ENCODE results near the gene MOB2.

- TF ChIP-seq CTCF (IDR thresholded peaks at IDR 0.05) (no peak), EP300 (IDR thresholded peaks at IDR 0.05) (no peak), POLR2A (IDR thresholded peaks at IDR 0.05) (no peak)
These were observed 1.1 kb downstream of the MOB2 start for GRCh38 chr11:1485504-1485885.

Data from gastroesophageal sphincter (tissue), 3 donors.